Measurements from ENCODE around the gene OR6X1. TPM values are rescaled to one million over a fixed set of nuclear protein-coding genes. Genes with fewer than 3 reads are reported as not detected.

OR6X1 gene
- total and polyA plus RNA-seq, 2 of the 8 experiments (the other 6 are each of a cell fraction or from before 2014, with no cell fraction given), result not detected

- TF ChIP-seq EZH2 (IDR thresholded peaks at IDR 0.05; ENCODE audit: low read depth, low read length, severe bottlenecking), result no peak
- no peak for TF ChIP-seq BRCA1 (IDR thresholded peaks at IDR 0.05; ENCODE audit: low read depth, low read length)
- no peak for TF ChIP-seq SP2 (IDR thresholded peaks at IDR 0.05; ENCODE audit: low read length)
- TF ChIP-seq CREB1 (IDR thresholded peaks at IDR 0.05), result no peak
These were observed 8.4 kb downstream of the OR6X1 start (continued) for GRCh38 chr11:123745764-123746451.
